GM18511 (cell line): ENCODE measurements around the gene FAM83C.
"Not testable (repeated sequence)": the region's sequence is repeated elsewhere in the genome, so short reads cannot be mapped to it uniquely, and the experiment has no call there.

Experiments
- ATAC-seq: cut with Tn5 transposase; IDR thresholded peaks from one replicate; pipeline ENCODE4 v1.9.1; 2021; ENCODE audit warnings: mild to moderate bottlenecking, moderate library complexity; ENCODE audit not compliant: unreplicated experiment

Gene FAM83C

GRCh38 chr20:35269055-35269781 lies 23.0 kb downstream of the FAM83C start:
- no peak for ATAC-seq

DNA sequence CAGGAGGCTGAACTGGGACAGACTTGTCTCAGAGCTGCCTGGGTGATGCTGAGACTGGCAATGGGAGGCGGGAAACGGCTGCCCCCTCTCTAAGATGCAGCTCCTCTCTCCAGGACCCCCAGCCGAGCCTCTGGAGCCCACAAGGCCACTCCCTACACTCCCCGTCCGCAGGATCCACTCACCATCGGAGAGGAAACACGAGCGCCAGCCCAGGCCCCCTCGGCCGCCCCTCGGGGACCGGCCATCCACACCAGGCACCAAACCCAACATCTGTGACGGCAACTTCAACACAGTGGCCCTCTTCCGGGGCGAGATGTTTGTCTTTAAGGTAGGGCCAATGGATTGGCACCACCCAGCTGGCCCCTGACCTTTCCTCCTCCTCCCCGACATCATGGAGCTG lies 25.1 kb downstream of the FAM83C start:
- no peak for ATAC-seq

DNA sequence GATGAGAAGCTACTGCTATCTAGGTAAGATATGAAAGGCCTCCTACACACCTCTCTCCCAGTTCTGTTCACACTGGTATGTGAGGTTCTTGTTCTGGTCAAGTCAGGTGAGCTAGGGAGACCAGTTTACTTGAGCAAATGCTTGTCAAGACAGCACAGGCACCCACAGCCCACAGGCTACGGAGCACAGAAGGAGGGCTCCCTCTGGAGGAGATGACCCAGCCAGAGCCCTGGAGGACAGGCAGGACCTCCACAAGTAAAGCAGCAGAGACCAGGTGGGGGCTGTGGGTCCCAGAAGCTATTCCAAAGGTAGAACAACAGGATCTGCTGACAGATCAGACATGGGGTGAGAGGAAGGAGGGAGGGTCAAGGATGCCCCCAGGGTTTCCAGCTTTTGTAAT lies 27.5 kb downstream of the FAM83C start:
- no peak for ATAC-seq

GRCh38 chr20:35263532-35264341 lies 28.5 kb downstream of the FAM83C start:
- ATAC-seq = no peak

DNA sequence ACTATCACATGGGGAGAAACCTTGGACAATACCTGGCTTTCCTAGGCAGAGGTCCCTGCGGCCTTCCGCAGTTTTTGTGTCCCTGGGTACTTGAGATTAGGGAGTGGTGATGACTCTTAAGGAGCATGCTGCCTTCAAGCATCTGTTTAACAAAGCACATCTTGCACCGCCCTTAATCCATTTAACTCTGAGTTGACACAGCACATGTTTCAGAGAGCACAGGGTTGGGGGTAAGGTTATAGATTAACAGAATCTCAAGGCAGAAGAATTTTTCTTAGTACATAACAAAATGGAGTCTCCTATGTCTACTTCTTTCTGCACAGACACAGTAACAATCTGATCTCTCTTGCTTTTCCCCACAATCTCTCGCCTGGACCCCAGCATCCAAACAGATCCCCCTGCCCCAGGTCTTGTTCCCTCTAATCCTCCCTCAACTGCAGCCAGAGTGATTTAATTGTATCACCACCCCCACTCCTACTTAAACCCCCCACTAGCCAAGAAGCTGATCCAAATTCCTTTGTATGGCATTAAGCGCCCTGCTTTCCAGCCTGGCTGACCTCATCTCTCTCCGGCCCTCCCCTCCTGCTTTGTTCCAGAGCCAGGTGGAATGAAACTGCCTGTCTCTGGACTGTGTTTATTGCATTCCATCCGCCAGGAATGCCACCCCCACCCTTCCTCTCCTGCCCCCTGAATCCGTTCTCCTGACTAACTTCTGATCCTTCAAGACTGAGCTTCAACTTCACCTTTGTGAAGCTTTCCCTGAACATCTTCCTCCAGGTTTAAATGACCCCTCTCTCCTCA lies 29.3 kb downstream of the FAM83C start:
- ATAC-seq = not testable (repeated sequence)

- not testable (repeated sequence) for ATAC-seq
These were observed 29.9 kb downstream of the FAM83C start for GRCh38 chr20:35262321-35262720.

DNA sequence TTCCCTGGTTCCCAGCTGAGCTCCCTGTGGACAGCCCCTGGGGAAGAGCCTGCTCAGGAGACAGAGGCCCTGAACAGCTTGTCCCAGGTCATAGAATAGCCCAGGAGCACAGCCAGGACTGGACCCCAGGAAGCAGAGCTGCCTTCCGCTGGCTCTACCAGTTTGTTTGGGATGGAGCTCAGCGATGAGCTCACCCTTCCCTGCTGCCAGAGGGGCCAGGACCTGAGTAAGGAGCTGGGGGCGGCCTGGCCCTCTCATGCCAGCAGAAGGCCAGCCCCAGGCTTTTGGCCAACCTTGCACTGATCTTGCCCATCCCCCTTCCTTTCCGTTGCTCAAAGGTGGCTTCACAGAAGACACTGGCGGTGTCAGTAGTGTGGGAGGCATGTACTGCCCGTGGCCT lies 31.8 kb downstream of the FAM83C start:
- no peak for ATAC-seq

GRCh38 chr20:35257175-35257909 lies 34.9 kb downstream of the FAM83C start:
- ATAC-seq = no peak

GRCh38 chr20:35254448-35254999 lies 37.7 kb downstream of the FAM83C start:
- no peak for ATAC-seq

- ATAC-seq = no peak
These were observed 39.2 kb downstream of the FAM83C start for GRCh38 chr20:35253010-35253409.

GRCh38 chr20:35252598-35252997 lies 39.6 kb downstream of the FAM83C start:
- ATAC-seq = not testable (repeated sequence)

DNA sequence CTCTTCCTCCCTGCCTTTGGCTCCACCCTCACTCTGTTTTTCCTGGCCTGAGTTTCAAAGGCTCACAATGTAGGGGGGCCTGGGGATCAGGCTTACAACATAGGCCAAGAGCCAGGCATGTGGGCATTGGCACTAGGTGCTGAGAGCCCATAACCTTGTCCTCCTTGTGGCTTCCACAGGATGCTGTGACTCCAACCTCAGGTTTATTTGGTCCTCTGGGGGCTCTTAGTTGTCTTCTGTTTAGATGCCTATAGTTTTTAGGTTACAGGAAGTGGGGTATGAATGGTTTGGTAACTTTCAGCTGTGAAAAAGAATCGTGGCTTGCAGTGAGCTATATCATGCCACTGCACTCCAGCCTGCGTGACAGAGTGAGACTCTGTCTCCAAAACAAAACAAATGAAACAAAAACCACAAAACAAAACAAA lies 40.2 kb downstream of the FAM83C start:
- peak; percentile 52 for ATAC-seq

DNA sequence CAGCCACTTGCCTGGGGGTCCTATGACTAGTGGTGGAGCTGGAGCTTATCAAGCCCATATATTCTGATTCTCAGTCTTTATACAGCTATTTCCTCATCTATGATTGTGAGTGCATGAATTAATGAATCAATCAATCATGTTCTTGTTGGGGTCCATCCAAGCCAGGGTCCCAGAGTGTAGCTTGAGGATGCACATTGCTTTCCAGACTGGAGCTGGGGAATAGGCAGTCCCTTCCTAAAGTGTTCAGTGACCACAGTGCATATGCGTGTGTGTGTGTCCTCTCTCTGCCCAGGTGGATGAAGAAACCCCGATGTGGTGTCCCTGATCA lies 40.6 kb downstream of the FAM83C start:
- ATAC-seq = no peak

DNA sequence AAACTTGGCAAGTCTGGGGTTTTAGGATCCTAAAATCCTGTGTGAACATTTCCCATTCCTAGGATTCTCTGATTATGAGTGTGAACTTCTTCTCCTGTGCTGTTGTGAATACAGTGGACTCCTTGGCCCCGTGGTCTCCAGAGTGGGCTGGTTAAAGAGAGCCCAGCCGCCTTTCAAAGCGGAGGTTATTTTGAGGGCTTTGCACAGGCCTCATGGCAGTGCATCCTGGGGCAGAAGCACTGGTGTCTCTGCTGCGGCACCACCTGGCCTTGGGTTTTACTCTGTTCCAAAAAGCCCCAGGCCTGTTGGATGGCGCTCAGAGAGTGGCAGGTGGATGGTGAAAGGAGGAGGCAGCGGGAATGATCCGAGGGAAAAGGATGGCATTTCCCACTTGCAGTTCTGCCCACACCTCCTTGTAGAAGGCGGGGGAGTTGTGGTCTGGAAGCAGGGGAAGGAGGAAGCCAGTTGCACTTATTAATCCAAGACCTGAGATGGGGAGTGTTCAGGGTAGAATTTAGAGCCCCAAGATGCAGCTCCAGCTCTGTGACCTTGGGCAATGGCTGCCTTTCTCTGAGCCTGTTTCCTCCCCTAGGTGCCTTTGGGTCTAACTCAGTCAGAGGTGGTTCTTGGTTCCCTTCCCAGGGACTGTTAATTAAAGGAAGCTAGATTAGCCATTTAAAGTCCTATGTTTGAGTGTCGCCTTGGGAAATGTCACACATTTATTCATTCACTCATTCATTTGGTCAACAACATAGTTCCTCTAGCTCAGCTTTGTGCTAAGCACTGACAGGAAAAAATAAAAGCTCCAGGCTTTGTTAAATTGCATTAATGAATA lies 43.4 kb downstream of the FAM83C start:
- no peak for ATAC-seq

- no peak for ATAC-seq
These were observed 45.5 kb downstream of the FAM83C start for GRCh38 chr20:35246723-35247122.

GRCh38 chr20:35243986-35244385 lies 48.2 kb downstream of the FAM83C start:
- no peak for ATAC-seq

GRCh38 chr20:35243317-35243716 lies 48.9 kb downstream of the FAM83C start:
- no peak for ATAC-seq

GRCh38 chr20:35240811-35241293 lies 51.4 kb downstream of the FAM83C start:
- ATAC-seq = no peak

GRCh38 chr20:35240083-35240810 lies 52.0 kb downstream of the FAM83C start:
- ATAC-seq = no peak
